Fibroblast of lung (primary cell): ENCODE data around the gene POGLUT3.

Source experiments
- EZH2 ChIP-seq: IDR thresholded peaks from 2 replicates; pipeline ENCODE4 v1.5.1; 2012; ENCODE audit warnings: low read length, control low read depth, mild to moderate bottlenecking; ENCODE audit errors: missing control alignments
- TF ChIP-seq, protein P1 (sequence below), 2 donors: IDR thresholded peaks in 1 of 2; conservative IDR thresholded peaks in 1 of 2; 1 replicate in 1 of 2; 2 replicates in 1 of 2; pipeline ENCODE4 v1.5.1; 2011 to 2012; ENCODE audit warnings: low read length in 2 of 2, control low read depth in 1 of 2, inconsistent platforms in 1 of 2, low read depth in 1 of 2, mild to moderate bottlenecking in 1 of 2

DNA sequence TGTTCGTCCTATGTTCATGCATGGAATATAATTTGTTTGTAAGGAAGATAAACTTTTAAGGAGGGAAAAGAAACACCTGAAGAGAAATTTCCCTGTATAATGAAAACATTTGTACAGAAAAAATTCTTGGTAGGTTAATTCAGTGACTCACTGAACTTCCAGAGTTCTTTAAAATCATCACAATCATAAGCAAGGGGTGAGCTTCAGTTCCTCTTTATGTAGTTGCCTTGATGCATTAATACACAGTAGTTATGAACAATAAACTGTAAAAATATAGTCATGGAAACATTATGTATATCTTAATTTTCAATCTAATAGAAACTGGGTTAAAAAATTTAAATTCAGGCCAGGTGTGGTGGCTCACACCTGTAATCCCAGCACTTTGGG is 29.7 kb downstream of the POGLUT3 start:
- TF ChIP-seq, protein P1, sequence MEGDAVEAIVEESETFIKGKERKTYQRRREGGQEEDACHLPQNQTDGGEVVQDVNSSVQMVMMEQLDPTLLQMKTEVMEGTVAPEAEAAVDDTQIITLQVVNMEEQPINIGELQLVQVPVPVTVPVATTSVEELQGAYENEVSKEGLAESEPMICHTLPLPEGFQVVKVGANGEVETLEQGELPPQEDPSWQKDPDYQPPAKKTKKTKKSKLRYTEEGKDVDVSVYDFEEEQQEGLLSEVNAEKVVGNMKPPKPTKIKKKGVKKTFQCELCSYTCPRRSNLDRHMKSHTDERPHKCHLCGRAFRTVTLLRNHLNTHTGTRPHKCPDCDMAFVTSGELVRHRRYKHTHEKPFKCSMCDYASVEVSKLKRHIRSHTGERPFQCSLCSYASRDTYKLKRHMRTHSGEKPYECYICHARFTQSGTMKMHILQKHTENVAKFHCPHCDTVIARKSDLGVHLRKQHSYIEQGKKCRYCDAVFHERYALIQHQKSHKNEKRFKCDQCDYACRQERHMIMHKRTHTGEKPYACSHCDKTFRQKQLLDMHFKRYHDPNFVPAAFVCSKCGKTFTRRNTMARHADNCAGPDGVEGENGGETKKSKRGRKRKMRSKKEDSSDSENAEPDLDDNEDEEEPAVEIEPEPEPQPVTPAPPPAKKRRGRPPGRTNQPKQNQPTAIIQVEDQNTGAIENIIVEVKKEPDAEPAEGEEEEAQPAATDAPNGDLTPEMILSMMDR (conservative IDR thresholded peaks at IDR 0.05 in 1 of 2, IDR thresholded peaks at IDR 0.05 in 1 of 2; ENCODE audit: low read depth in 1 of 2, low read length in 2 of 2): no peak
- TF ChIP-seq EZH2: no peak
